A673 (cell line): ENCODE measurements around the gene CTNNA2. TPM values are rescaled to one million over a fixed set of nuclear protein-coding genes. Genes with fewer than 3 reads are reported as not detected.

Source experiments
- BruUV-seq: library from RNA; stranded (reverse); fragments of 400-500 nt; replicated peaks from 2 replicates; lab custom pipeline; 2021; lab: Mats Ljungman, UMichigan
- CTCF ChIA-PET: fragments of 300-600 bp; sonication (Branson Sonifier 250); formaldehyde crosslinking; loops from one replicate; lab custom pipeline; 2022; ENCODE audit warnings: antibody characterized with exemption; lab: Charles Lee
- POLR2A ChIA-PET: fragments of 300-600 bp; sonication (Branson Sonifier 250); formaldehyde crosslinking; loops from one replicate; lab custom pipeline; 2022; ENCODE audit warnings: antibody characterized with exemption; ENCODE audit not compliant: low non-redundant PET; lab: Charles Lee
- DNase-seq: peaks from one replicate; pipeline ENCODE4 v3.0.0-alpha.2; 2015; ENCODE audit warnings: low spot score
- H3K27ac ChIP-seq: fragments of 200-600 bp; sonication (generic); 2 replicates; pipeline ENCODE4 v1.5.1; 2016; ENCODE audit warnings: mixed run types, low read depth, mild to moderate bottlenecking, mixed read lengths, antibody characterized with exemption, low read length; ENCODE audit not compliant: poor library complexity, severe bottlenecking
- H3K27me3 ChIP-seq: fragments of 200-600 bp; sonication (generic); replicated peaks from 2 replicates; pipeline ENCODE4 v1.6.1; 2017; ENCODE audit warnings: mixed run types, low read depth, mild to moderate bottlenecking, mixed read lengths, antibody characterized with exemption, low read length; ENCODE audit not compliant: insufficient read depth, poor library complexity
- H3K36me3 ChIP-seq: fragments of 200-600 bp; sonication (generic); 2 replicates; pipeline ENCODE4 v1.6.1; 2016; ENCODE audit warnings: mixed run types, mild to moderate bottlenecking, mixed read lengths, antibody characterized with exemption, low read length; ENCODE audit not compliant: insufficient read depth, poor library complexity, severe bottlenecking
- H3K4me1 ChIP-seq: fragments of 200-600 bp; sonication (generic); 2 replicates; pipeline ENCODE4 v1.6.1; 2017; ENCODE audit warnings: mixed run types, mild to moderate bottlenecking, mixed read lengths, antibody characterized with exemption, low read length; ENCODE audit not compliant: insufficient read depth, poor library complexity, severe bottlenecking
- H3K4me3 ChIP-seq: fragments of 200-600 bp; sonication (generic); 2 replicates; pipeline ENCODE4 v1.5.1; 2016; ENCODE audit warnings: low read depth, mixed run types, mild to moderate bottlenecking, mixed read lengths, low read length; ENCODE audit not compliant: poor library complexity, severe bottlenecking
- H3K9me3 ChIP-seq: fragments of 200-600 bp; sonication (generic); 2 replicates; pipeline ENCODE4 v1.6.1; 2016; ENCODE audit warnings: mixed run types, low read depth, mild to moderate bottlenecking, mixed read lengths, antibody characterized with exemption, low read length; ENCODE audit not compliant: poor library complexity, severe bottlenecking
- EZH2 ChIP-seq: fragments of 200-600 bp; sonication (generic); IDR thresholded peaks from 2 replicates; pipeline ENCODE4 v1.6.1; 2017; ENCODE audit warnings: borderline replicate concordance, low read depth, mild to moderate bottlenecking, mixed read lengths, antibody characterized with exemption, low read length; ENCODE audit not compliant: poor library complexity, severe bottlenecking
- intact Hi-C: fragments of 100-400 bp; cut with micrococcal nuclease; formaldehyde crosslinking; loops from one replicate; pipeline ENCODE4 v1.10.0; 2022; ENCODE audit not compliant: unreplicated experiment
- total RNA-seq: library from RNA; stranded (reverse); gene quantifications from 2 replicates; pipeline ENCODE4 v1.2.3, GENCODE V29; 2021
- TF ChIP-seq, protein P1 (sequence below): fragments of 300-800, 200-600 bp; sonication (generic); conservative IDR thresholded peaks from 2 replicates; pipeline ENCODE4 v1.5.1; 2017; ENCODE audit warnings: low read depth, mild to moderate bottlenecking, antibody characterized with exemption, low read length, moderate library complexity, mixed read lengths

CTNNA2 gene
- total RNA-seq, 1 experiment from 2014 or later, result not detected

- ChIA-PET POLR2A (no interaction called here), CTCF (no interaction called here)
- intact Hi-C loops, result no loop called here
- peaks cover 63% of the 10 kb centered on the region for H3K27me3 ChIP-seq
- no TSS peak for BruUV-seq
- H3K4me3 ChIP-seq, result no peak overlapping the region
- H3K27ac ChIP-seq, result no peak overlapping the region
- DNase-seq, result no peak
- peaks cover 4% of the 10 kb centered on the region for H3K9me3 ChIP-seq
- H3K4me1 ChIP-seq, result peaks cover 6% of the 10 kb centered on the region
- no peaks in the 10 kb centered on the region for H3K36me3 ChIP-seq
- TF ChIP-seq, protein P1, sequence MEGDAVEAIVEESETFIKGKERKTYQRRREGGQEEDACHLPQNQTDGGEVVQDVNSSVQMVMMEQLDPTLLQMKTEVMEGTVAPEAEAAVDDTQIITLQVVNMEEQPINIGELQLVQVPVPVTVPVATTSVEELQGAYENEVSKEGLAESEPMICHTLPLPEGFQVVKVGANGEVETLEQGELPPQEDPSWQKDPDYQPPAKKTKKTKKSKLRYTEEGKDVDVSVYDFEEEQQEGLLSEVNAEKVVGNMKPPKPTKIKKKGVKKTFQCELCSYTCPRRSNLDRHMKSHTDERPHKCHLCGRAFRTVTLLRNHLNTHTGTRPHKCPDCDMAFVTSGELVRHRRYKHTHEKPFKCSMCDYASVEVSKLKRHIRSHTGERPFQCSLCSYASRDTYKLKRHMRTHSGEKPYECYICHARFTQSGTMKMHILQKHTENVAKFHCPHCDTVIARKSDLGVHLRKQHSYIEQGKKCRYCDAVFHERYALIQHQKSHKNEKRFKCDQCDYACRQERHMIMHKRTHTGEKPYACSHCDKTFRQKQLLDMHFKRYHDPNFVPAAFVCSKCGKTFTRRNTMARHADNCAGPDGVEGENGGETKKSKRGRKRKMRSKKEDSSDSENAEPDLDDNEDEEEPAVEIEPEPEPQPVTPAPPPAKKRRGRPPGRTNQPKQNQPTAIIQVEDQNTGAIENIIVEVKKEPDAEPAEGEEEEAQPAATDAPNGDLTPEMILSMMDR, result no peak
- TF ChIP-seq EZH2, result no peak
These were observed 331.2 kb downstream of the CTNNA2 start for GRCh38 chr2:79844011-79844410.

GRCh38 chr2:79846878-79847277 is 334.0 kb downstream of the CTNNA2 start:
- H3K4me1 ChIP-seq, result peaks cover 6% of the 10 kb centered on the region
- H3K27ac ChIP-seq, result no peak overlapping the region
- DNase-seq, result no peak
- no peaks in the 10 kb centered on the region for H3K9me3 ChIP-seq
- TF ChIP-seq, protein P1, result no peak
- no peak for TF ChIP-seq EZH2
- POLR2A ChIA-PET, result interaction anchor here (0.6 kb wide), 1 partner anchor 14 kb away, joined by 4 read pairs; no protein-coding TSS in a partner anchor
- no peaks in the 10 kb centered on the region for H3K36me3 ChIP-seq
- BruUV-seq, result no TSS peak
- intact Hi-C loops, result no loop called here
- CTCF ChIA-PET, result no interaction called here
- peaks cover 86% of the 10 kb centered on the region for H3K27me3 ChIP-seq
- no peak overlapping the region for H3K4me3 ChIP-seq

GRCh38 chr2:79849241-79849640 is 336.4 kb downstream of the CTNNA2 start:
- peaks cover 6% of the 10 kb centered on the region for H3K4me1 ChIP-seq
- H3K27me3 ChIP-seq, result peaks cover 72% of the 10 kb centered on the region
- no peak for DNase-seq
- no TSS peak for BruUV-seq
- no peaks in the 10 kb centered on the region for H3K9me3 ChIP-seq
- ChIA-PET POLR2A (no interaction called here), CTCF (no interaction called here)
- no peak overlapping the region for H3K4me3 ChIP-seq
- no peaks in the 10 kb centered on the region for H3K36me3 ChIP-seq
- intact Hi-C loops, result no loop called here
- no peak overlapping the region for H3K27ac ChIP-seq
- no peak for TF ChIP-seq EZH2
- TF ChIP-seq, protein P1, result no peak
